Cardiac fibroblast (primary cell): ENCODE data around the gene HSPB6.

ENCODE experiments used
- DNase-seq, 2 donors: peaks; one replicate each; pipeline versions ENCODE4 v3.0.0 to v3.0.0-alpha.2; 2010; ENCODE audit warnings: low read depth in 2 of 2
- H3K4me3 ChIP-seq, 2 donors: replicated peaks in 1 of 2; 1 replicate in 1 of 2; 2 replicates in 1 of 2; pipeline ENCODE4 v1.5.1; 2011; ENCODE audit warnings: low read depth in 2 of 2, low read length in 2 of 2, mild to moderate bottlenecking in 2 of 2, moderate library complexity in 1 of 2
- TF ChIP-seq, protein P1 (sequence below): IDR thresholded peaks from one replicate; pipeline ENCODE4 v1.5.1; 2011; ENCODE audit warnings: low read depth, mild to moderate bottlenecking, low read length, inconsistent platforms

The HSPB6 gene

DNA sequence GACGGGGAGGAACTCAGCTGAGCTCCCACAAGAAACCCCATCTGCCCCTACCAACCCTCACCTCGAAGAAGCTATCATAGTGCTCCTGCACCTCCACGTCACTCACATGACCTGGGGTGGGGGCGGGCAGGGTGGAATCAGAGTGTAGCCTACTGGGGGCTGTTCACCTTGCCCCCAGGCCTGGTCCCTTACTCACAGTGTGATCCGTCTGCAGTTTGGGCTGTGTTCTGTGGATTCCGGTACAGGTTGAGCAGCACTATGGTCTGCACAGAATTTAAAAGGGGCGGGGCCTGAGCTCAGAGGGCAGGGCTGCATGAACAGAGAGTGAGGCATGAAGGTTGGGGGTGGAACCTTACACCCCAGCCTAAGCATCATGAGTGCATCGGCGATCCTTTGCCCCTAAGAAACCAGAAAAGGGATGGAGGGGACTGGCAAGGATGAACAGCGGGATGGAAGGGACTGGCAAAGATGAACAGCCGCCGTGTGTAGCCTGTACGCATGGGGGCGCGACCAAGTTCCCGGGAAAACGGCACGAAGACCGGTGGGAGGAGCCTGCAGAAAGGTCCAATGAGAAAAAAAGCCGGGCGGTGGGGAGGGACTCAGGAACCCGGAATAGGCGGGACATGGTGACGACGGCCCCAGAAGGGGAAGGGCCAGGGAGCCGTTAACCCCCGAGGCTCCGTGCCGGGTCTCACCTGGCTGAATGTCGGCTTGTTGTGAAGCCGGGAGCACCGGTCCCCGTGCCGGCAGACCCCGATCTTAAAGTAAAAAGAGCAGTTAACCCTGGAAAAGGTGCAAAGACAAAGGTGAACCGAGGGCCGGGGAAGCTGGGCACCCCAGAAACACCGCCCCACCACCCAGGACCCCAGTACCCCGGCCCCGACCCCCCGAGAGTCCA, 12.2 kb downstream of the HSPB6 start:
- TF ChIP-seq, protein P1, sequence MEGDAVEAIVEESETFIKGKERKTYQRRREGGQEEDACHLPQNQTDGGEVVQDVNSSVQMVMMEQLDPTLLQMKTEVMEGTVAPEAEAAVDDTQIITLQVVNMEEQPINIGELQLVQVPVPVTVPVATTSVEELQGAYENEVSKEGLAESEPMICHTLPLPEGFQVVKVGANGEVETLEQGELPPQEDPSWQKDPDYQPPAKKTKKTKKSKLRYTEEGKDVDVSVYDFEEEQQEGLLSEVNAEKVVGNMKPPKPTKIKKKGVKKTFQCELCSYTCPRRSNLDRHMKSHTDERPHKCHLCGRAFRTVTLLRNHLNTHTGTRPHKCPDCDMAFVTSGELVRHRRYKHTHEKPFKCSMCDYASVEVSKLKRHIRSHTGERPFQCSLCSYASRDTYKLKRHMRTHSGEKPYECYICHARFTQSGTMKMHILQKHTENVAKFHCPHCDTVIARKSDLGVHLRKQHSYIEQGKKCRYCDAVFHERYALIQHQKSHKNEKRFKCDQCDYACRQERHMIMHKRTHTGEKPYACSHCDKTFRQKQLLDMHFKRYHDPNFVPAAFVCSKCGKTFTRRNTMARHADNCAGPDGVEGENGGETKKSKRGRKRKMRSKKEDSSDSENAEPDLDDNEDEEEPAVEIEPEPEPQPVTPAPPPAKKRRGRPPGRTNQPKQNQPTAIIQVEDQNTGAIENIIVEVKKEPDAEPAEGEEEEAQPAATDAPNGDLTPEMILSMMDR: peak; percentile 48
- DNase-seq: peak; percentile 97

DNA sequence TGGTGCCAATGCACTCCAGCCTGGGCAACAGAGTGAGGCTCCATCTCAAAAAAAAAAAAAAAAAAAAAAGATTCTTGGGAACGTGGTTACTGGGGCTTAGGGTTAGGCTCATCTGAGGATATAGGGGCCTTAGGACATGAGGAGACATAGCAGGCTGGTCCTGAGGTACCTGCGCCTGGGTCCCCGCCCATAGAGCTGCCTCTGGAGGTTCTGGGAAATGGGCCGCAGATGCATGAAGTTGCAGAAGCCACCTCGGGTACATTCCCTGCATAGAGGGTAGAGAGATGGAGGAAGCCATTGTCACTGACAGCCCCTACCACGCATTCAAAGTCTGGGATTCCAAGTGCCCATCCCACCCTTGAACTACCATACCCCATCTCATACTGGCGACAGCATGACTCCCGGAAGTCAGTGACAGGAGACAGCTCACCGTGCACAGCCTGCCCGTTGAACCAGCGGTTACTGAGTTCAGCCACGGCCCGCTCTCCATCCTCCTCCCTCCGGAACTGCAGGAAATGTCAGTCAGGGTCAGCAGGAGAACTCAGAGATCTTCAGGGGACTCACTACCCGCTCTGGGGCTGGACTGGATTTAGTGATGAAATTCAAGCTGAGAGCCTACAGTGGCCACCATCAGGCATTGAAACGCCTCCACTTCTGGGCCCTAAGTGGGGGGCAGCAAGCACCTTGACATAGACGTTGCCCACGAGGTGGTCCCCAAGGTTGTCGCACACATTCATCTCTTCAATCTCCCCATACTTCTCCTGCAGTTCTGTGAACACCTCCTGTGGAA, 13.0 kb downstream of the HSPB6 start:
- H3K4me3 ChIP-seq: no peak overlapping the region
- TF ChIP-seq, protein P1: no peak
- no peak for DNase-seq

More for the DNA sequence above, 12.2 kb downstream of the HSPB6 start:
- peak overlapping the region; percentile 76 to 86 for H3K4me3 ChIP-seq

DNA sequence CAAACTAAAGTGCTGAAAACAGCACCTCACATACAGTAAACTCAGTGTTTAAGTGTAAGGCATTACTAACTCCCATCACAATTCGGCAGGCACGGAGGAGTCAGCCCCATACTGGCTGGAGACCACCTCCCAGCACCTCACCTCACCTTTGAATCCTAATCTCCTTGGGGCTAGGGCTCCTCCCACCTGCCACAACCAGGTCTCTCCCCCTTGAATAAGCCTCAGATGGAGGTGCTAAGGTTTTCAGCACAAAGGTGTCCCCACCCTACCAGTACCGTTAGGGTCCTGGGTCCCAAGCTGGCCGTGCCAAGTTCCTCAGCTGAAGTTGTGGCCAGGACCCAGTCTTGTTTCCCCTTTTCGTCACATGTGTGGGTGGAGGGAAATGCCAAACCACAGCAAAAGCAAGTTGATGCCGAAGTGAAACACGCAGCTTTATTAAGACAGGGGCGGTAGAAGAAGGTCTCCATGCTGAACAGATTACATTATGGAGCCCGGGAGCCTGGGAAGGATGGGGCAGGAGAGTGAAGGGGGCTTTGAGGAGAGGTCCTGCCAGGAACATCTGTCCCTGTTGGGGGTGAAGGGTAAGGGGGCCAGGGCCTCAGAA, 14.6 kb downstream of the HSPB6 start, which contains the start of gene IGFLR1:
Gene IGFLR1, minus strand, starts transcription at position 332 of the 604 bp plus-strand sequence. CDS start 1,272 bp downstream, outside the sequence.
- H3K4me3 ChIP-seq: no peak within 1 kb of the TSS
- DNase-seq: no peak
- TF ChIP-seq, protein P1: no peak

- DNase-seq: no peak
- TF ChIP-seq, protein P1: no peak
- peak overlapping the region; percentile 58 to 62 for H3K4me3 ChIP-seq
These were observed 15.7 kb downstream of the HSPB6 start for GRCh38 chr19:35741203-35741515.

GRCh38 chr19:35740423-35741202, 16.2 kb downstream of the HSPB6 start:
- peak; percentile 96 to 97 for DNase-seq
- peak overlapping the region; percentile 58 to 62 for H3K4me3 ChIP-seq
- TF ChIP-seq, protein P1: peak; percentile 29

DNA sequence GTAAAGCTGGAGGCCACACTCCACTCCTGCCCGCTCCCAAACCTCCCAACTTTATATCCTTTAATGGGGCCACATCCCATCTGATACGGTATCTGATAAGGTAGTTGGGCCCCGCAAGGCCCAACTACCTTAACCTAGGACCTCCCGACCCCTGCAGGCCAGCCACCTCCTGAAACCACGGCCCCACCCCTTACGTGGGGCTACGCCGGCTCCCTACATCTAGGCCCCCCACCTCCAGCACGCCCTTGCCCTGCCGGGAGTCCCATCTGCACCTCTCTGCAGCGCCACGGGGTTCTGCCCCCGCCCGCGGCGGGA, 16.8 kb downstream of the HSPB6 start:
- peak overlapping the region; percentile 58 to 62 for H3K4me3 ChIP-seq
- no peak for DNase-seq
- TF ChIP-seq, protein P1: no peak
